ENCODE data around the gene DNAJC30.
"Not testable (repeated sequence)": the region's sequence is repeated elsewhere in the genome, so short reads cannot be mapped to it uniquely, and the experiment has no call there.

Gene DNAJC30

DNA sequence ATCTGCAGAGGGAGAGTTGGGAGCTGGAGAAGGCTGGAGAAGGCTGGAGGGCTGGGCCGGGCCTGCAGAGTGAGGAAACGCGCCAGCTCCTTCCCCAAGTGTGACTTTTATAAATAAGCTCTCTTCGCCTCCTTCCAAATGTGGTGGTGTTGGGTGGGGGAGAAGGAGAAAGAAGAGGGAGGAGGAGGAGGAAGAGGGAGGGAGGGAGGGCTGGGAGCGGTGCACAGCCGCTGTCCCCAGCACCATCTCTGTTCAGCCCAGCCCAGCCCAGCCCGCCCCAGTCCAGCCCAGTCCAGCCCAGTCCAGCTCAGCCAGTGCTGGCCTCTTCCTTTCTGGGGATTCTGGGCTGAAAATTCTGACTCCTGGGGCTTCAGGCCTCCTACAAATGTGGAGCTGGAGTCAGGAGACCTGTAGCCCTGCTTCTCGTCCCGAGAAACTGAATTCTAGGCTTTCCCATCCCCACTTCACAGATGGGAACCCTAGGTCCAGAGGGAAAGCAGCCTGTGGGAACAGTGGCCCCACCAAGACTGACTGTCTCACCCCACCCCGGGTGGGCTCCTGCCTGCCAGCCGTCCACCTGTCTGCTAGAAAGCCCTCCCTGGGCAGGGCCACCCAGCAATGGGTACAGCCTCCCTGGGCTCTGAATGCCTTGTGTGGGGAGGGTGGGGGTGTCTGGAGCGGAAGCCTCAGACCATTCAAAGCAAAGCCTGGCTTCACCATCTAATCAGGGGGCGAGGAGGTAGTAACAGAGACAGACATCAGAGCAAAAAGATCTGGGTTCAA, 34.0 kb upstream of the DNAJC30 start:
- no peak overlapping the region for H4K8ac ChIP-seq (ENCODE audit: low read depth, low read length)
- no peak overlapping the region for H3K9ac ChIP-seq (ENCODE audit: low read depth, low read length, poor library complexity)
- H3K79me1 ChIP-seq (ENCODE audit: low read depth, low read length), result peaks cover 10% of the 10 kb centered on the region
- H3K4ac ChIP-seq (ENCODE audit: low read length), result peak overlapping the region; percentile 3
- H2AK5ac ChIP-seq (ENCODE audit: low read depth, low read length), result no peak overlapping the region
- H2BK15ac ChIP-seq (ENCODE audit: low read length), result no peak overlapping the region
- H2BK5ac ChIP-seq (ENCODE audit: low read length), result no peak overlapping the region
- no peak overlapping the region for H3K4me2 ChIP-seq (ENCODE audit: insufficient read depth, low read length, poor library complexity, severe bottlenecking)
- no peak overlapping the region for H2AFZ ChIP-seq (ENCODE audit: low read length)
- peaks cover 3 to 4% of the 10 kb centered on the region in 2 donors for H3K4me1 ChIP-seq (ENCODE audit: control insufficient read depth in 2 of 2, insufficient read depth in 1 of 2, low read depth in 1 of 2, low read length in 2 of 2)
- no peak overlapping the region for H3K18ac ChIP-seq (ENCODE audit: low read length)
- WGBS, 2 donors (ENCODE audit: extremely low coverage in 2 of 2, insufficient read length in 2 of 2, insufficient replicate concordance in 1 of 2), result no CpG with 5 or more reads among the region's 13 CpGs
- no peak overlapping the region for H2BK120ac ChIP-seq (ENCODE audit: low read depth, low read length)
- no peak overlapping the region for H3K23ac ChIP-seq (ENCODE audit: low read depth, low read length, poor library complexity)
- H3K27me3 ChIP-seq (ENCODE audit: control insufficient read depth in 3 of 3, insufficient read depth in 3 of 3, low read depth in 1 of 3, low read length in 3 of 3), result peaks cover 0 to 27% (median 8%) of the 10 kb centered on the region in 3 experiments
- H3K14ac ChIP-seq (ENCODE audit: low read length), result no peak overlapping the region
- H3K27ac ChIP-seq (replicated peaks; ENCODE audit: low read length), result no peak overlapping the region
- no peaks in the 10 kb centered on the region for H3K9me3 ChIP-seq (replicated peaks in 1 of 2; ENCODE audit: control insufficient read depth in 2 of 2, insufficient read depth in 1 of 2, low read depth in 1 of 2, low read length in 2 of 2)
- no peak overlapping the region for H4K91ac ChIP-seq (ENCODE audit: low read depth, low read length, poor library complexity)
- H3K36me3 ChIP-seq (replicated peaks in 1 of 2; ENCODE audit: control insufficient read depth in 2 of 2, insufficient read depth in 2 of 2, low read length in 2 of 2), result no peaks in the 10 kb centered on the region
- DNase-seq (ENCODE audit: low spot score), result no peak
- H3K4me3 ChIP-seq (ENCODE audit: low read length in 2 of 2), result no peak overlapping the region
- no peak overlapping the region for H2BK12ac ChIP-seq (ENCODE audit: low read length)

DNA sequence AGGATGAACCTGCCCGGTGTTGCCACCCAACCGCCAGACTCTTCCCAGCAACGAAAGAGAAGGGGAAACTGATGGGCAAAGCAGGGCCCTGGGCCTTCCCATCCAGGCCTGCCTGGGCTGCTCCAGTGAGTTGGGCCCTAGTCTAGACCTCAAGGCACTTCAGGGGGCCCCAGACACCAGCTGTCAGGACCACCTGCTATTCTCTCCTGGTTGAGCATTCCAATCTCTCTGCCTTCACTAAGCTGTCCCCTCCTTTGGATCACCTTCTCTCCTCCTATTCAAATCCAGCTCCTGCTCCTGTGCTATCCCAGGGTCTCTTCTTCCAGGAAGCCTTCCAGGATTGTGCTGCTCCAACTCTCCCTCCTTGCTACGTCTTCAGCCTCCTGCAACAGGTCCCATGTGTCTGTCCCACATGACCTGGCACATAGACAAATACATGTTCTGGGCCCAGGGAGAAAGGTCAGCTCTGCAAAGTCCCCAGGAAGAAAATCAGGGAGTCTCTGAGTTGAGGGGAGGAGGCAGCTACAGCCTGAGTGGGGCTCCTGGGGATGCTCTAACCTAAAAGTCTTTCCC, 33.2 kb upstream of the DNAJC30 start:
- WGBS, 2 donors (ENCODE audit: extremely low coverage in 2 of 2, insufficient read length in 2 of 2, insufficient replicate concordance in 1 of 2), result no CpG with 5 or more reads among the region's 4 CpGs
- no peak overlapping the region for H3K23ac ChIP-seq (ENCODE audit: low read depth, low read length, poor library complexity)
- H3K18ac ChIP-seq (ENCODE audit: low read length), result no peak overlapping the region
- no peak overlapping the region for H3K4ac ChIP-seq (ENCODE audit: low read length)
- H3K79me1 ChIP-seq (ENCODE audit: low read depth, low read length), result peaks cover 10% of the 10 kb centered on the region
- no peak overlapping the region for H4K8ac ChIP-seq (ENCODE audit: low read depth, low read length)
- no peak overlapping the region for H2BK5ac ChIP-seq (ENCODE audit: low read length)
- no peaks in the 10 kb centered on the region for H3K36me3 ChIP-seq (replicated peaks in 1 of 2; ENCODE audit: control insufficient read depth in 2 of 2, insufficient read depth in 2 of 2, low read length in 2 of 2)
- H2BK12ac ChIP-seq (ENCODE audit: low read length), result no peak overlapping the region
- no peak for DNase-seq (ENCODE audit: low spot score)
- H3K27ac ChIP-seq (replicated peaks; ENCODE audit: low read length), result no peak overlapping the region
- H2AK5ac ChIP-seq (ENCODE audit: low read depth, low read length), result peak overlapping the region; percentile 6
- H3K4me1 ChIP-seq (ENCODE audit: control insufficient read depth in 2 of 2, insufficient read depth in 1 of 2, low read depth in 1 of 2, low read length in 2 of 2), result peaks cover 3 to 4% of the 10 kb centered on the region in 2 donors
- H3K9ac ChIP-seq (ENCODE audit: low read depth, low read length, poor library complexity), result no peak overlapping the region
- H3K9me3 ChIP-seq (replicated peaks in 1 of 2; ENCODE audit: control insufficient read depth in 2 of 2, insufficient read depth in 1 of 2, low read depth in 1 of 2, low read length in 2 of 2), result no peaks in the 10 kb centered on the region
- no peak overlapping the region for H2AFZ ChIP-seq (ENCODE audit: low read length)
- H3K4me2 ChIP-seq (ENCODE audit: insufficient read depth, low read length, poor library complexity, severe bottlenecking), result no peak overlapping the region
- H3K14ac ChIP-seq (ENCODE audit: low read length), result no peak overlapping the region
- no peak overlapping the region for H2BK15ac ChIP-seq (ENCODE audit: low read length)
- no peak overlapping the region for H4K91ac ChIP-seq (ENCODE audit: low read depth, low read length, poor library complexity)
- H3K27me3 ChIP-seq (ENCODE audit: control insufficient read depth in 3 of 3, insufficient read depth in 3 of 3, low read depth in 1 of 3, low read length in 3 of 3), result peaks cover 0 to 22% (median 8%) of the 10 kb centered on the region in 3 experiments
- no peak overlapping the region for H2BK120ac ChIP-seq (ENCODE audit: low read depth, low read length)
- no peak overlapping the region for H3K4me3 ChIP-seq (ENCODE audit: low read length in 2 of 2)

DNA sequence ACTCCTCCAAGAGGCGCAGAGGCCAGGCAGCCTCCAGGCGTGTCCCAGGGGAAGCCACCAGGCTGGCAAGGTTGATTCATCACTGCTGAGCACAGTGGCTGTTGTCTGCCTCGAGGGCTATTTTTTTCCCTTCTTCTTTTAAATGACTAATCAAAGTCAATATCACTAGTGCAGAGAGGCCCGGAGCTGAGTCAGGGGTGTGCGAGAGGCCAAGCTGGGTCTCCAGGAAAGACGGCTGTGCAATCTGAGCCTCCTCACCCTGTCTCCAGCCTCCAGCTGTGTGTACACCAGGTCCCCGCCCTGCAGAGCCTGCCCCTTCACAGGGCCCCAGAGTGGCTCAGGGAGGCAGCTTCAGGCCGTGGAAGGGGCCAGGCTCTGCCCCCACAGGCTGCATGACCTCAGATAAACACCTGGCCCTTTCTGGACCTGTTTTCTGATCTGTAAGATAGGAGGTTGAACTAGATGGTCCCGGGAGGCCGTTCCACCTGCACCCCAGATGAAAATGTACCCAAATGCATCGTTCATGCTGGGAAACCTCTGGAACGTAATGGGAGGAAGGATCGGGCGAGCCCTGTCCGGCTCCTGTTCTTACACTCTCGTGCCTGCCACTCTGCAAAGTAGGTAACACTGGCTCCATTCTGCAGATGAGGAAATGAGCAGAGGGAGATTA, 32.5 kb upstream of the DNAJC30 start:
- Histone ChIP-seq H2BK5ac (ENCODE audit: low read length) (no peak overlapping the region), H3K4me3 (ENCODE audit: low read length in 2 of 2) (no peak overlapping the region), H3K79me1 (ENCODE audit: low read depth, low read length) (peaks cover 10% of the 10 kb centered on the region), H3K27ac (replicated peaks; ENCODE audit: low read length) (no peak overlapping the region), H3K18ac (ENCODE audit: low read length) (no peak overlapping the region), H3K4me1 (ENCODE audit: control insufficient read depth in 2 of 2, insufficient read depth in 1 of 2, low read depth in 1 of 2, low read length in 2 of 2) (peaks cover 3 to 4% of the 10 kb centered on the region in 2 donors), H2BK120ac (ENCODE audit: low read depth, low read length) (no peak overlapping the region), H3K36me3 (replicated peaks in 1 of 2; ENCODE audit: control insufficient read depth in 2 of 2, insufficient read depth in 2 of 2, low read length in 2 of 2) (no peaks in the 10 kb centered on the region), H4K91ac (ENCODE audit: low read depth, low read length, poor library complexity) (no peak overlapping the region), H3K4me2 (ENCODE audit: insufficient read depth, low read length, poor library complexity, severe bottlenecking) (no peak overlapping the region), H3K4ac (ENCODE audit: low read length) (no peak overlapping the region), H3K9ac (ENCODE audit: low read depth, low read length, poor library complexity) (no peak overlapping the region), H2BK12ac (ENCODE audit: low read length) (no peak overlapping the region), H3K14ac (ENCODE audit: low read length) (no peak overlapping the region), H3K23ac (ENCODE audit: low read depth, low read length, poor library complexity) (peak overlapping the region; percentile 45), H2BK15ac (ENCODE audit: low read length) (no peak overlapping the region), H3K27me3 (ENCODE audit: control insufficient read depth in 3 of 3, insufficient read depth in 3 of 3, low read depth in 1 of 3, low read length in 3 of 3) (peaks cover 0 to 17% (median 8%) of the 10 kb centered on the region in 3 experiments), H3K9me3 (replicated peaks in 1 of 2; ENCODE audit: control insufficient read depth in 2 of 2, insufficient read depth in 1 of 2, low read depth in 1 of 2, low read length in 2 of 2) (no peaks in the 10 kb centered on the region), H4K8ac (ENCODE audit: low read depth, low read length) (no peak overlapping the region), H2AK5ac (ENCODE audit: low read depth, low read length) (no peak overlapping the region), H2AFZ (ENCODE audit: low read length) (no peak overlapping the region)
- DNase-seq (ENCODE audit: low spot score), result no peak
- WGBS, 2 donors (ENCODE audit: extremely low coverage in 2 of 2, insufficient read length in 2 of 2, insufficient replicate concordance in 1 of 2), result no CpG with 5 or more reads among the region's 16 CpGs

DNA sequence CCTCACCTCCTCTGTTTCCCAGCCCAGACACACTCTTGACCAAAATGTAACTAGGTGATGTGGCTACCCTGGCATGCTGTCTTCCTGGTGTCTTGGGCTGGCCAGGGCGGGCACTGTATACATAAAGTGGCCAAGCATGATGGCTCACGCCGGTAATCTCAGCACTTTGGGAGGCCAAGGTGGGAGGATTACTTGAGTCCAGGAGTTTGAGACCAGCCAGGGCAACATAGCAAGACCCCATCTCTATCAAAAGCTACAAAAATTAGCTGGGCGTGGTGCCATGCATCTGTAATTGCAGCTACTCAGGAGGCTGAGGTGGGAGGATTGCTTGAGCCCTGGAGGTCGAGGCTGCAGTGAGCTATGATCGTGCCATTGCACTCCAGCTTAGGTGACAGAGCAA, 30.1 kb upstream of the DNAJC30 start:
- not testable (repeated sequence) for H2BK5ac ChIP-seq (ENCODE audit: low read length); H3K14ac ChIP-seq (ENCODE audit: low read length); H4K91ac ChIP-seq (ENCODE audit: low read depth, low read length, poor library complexity); H3K4ac ChIP-seq (ENCODE audit: low read length); H3K27me3 ChIP-seq (ENCODE audit: control insufficient read depth in 3 of 3, insufficient read depth in 3 of 3, low read depth in 1 of 3, low read length in 3 of 3); H3K27ac ChIP-seq (replicated peaks; ENCODE audit: low read length); H3K4me1 ChIP-seq (ENCODE audit: control insufficient read depth in 2 of 2, insufficient read depth in 1 of 2, low read depth in 1 of 2, low read length in 2 of 2); H3K36me3 ChIP-seq (replicated peaks in 1 of 2; ENCODE audit: control insufficient read depth in 2 of 2, insufficient read depth in 2 of 2, low read length in 2 of 2); H2AK5ac ChIP-seq (ENCODE audit: low read depth, low read length); H2AFZ ChIP-seq (ENCODE audit: low read length); H2BK120ac ChIP-seq (ENCODE audit: low read depth, low read length); H3K9me3 ChIP-seq (replicated peaks in 1 of 2; ENCODE audit: control insufficient read depth in 2 of 2, insufficient read depth in 1 of 2, low read depth in 1 of 2, low read length in 2 of 2); H3K18ac ChIP-seq (ENCODE audit: low read length); H3K23ac ChIP-seq (ENCODE audit: low read depth, low read length, poor library complexity); H3K9ac ChIP-seq (ENCODE audit: low read depth, low read length, poor library complexity); H2BK12ac ChIP-seq (ENCODE audit: low read length); DNase-seq (ENCODE audit: low spot score); H2BK15ac ChIP-seq (ENCODE audit: low read length); H3K4me2 ChIP-seq (ENCODE audit: insufficient read depth, low read length, poor library complexity, severe bottlenecking); H3K4me3 ChIP-seq (ENCODE audit: low read length in 2 of 2); H4K8ac ChIP-seq (ENCODE audit: low read depth, low read length)
- WGBS, 2 donors (ENCODE audit: extremely low coverage in 2 of 2, insufficient read length in 2 of 2, insufficient replicate concordance in 1 of 2), result no CpG with 5 or more reads among the region's 6 CpGs
- peaks cover 11% of the 10 kb centered on the region for H3K79me1 ChIP-seq (ENCODE audit: low read depth, low read length)
